ENCODE results near the gene MXD3.

MXD3 gene

GRCh38 chr5:177303121-177303924 lies 8.4 kb downstream of the MXD3 start, which contains the start of the genes PRELID1 and RAB24:
Gene PRELID1, plus strand, starts transcription at chr5:177303799. Its CDS starts 187 bp downstream, at chr5:177303986.
Gene RAB24, minus strand, starts transcription at chr5:177303719. Its CDS starts 431 bp downstream, at chr5:177303288.
- peak; percentile 74 for ATAC-seq

GRCh38 chr5:177302354-177303110 lies 9.2 kb downstream of the MXD3 start:
- ATAC-seq = peak; percentile 39
- TF ChIP-seq ZFP30 (CRISPR knock-in tag; IDR thresholded peaks at IDR 0.05) = no peak

More at GRCh38 chr5:177303121-177303924, 8.4 kb downstream of the MXD3 start, which contains the start of the genes PRELID1 and RAB24:
- TF ChIP-seq BACH2 (CRISPR knock-in tag; IDR thresholded peaks at IDR 0.05; ENCODE audit: borderline replicate concordance) = no peak
- TF ChIP-seq ZNF70 (CRISPR knock-in tag; IDR thresholded peaks at IDR 0.05) = no peak
- TF ChIP-seq CSDC2 (CRISPR knock-in tag; IDR thresholded peaks at IDR 0.05) = no peak
- TF ChIP-seq ZC3H10 (CRISPR knock-in tag; IDR thresholded peaks at IDR 0.05) = no peak
- TF ChIP-seq TOX (CRISPR knock-in tag; IDR thresholded peaks at IDR 0.05; ENCODE audit: borderline replicate concordance) = no peak
- no peak for TF ChIP-seq ZFP30 (CRISPR knock-in tag; IDR thresholded peaks at IDR 0.05)
- no peak for TF ChIP-seq TCF4 (CRISPR knock-in tag; IDR thresholded peaks at IDR 0.05; ENCODE audit: borderline replicate concordance)
- TF ChIP-seq PATZ1 (CRISPR knock-in tag; IDR thresholded peaks at IDR 0.05; ENCODE audit: borderline replicate concordance) = no peak
- no peak for TF ChIP-seq CREB5 (CRISPR knock-in tag; IDR thresholded peaks at IDR 0.05; ENCODE audit: low read depth)
- no peak for TF ChIP-seq ESRRG (CRISPR knock-in tag; IDR thresholded peaks at IDR 0.05)
- TF ChIP-seq PPARA (CRISPR knock-in tag; IDR thresholded peaks at IDR 0.05; ENCODE audit: borderline replicate concordance) = no peak
- TF ChIP-seq ZNF565 (CRISPR knock-in tag; conservative IDR thresholded peaks at IDR 0.05; ENCODE audit: low read depth) = no peak
- TF ChIP-seq ZFP3 (CRISPR knock-in tag; IDR thresholded peaks at IDR 0.05) = no peak
- TF ChIP-seq RARB (CRISPR knock-in tag; IDR thresholded peaks at IDR 0.05) = no peak
- TF ChIP-seq SNAI2 (CRISPR knock-in tag; IDR thresholded peaks at IDR 0.05) = no peak
- no peak for TF ChIP-seq TSHZ2 (CRISPR knock-in tag; IDR thresholded peaks at IDR 0.05)
- no peak for TF ChIP-seq ISL1 (CRISPR knock-in tag; IDR thresholded peaks at IDR 0.05)

GRCh38 chr5:177301503-177302165 lies 10.1 kb downstream of the MXD3 start:
- ATAC-seq = no peak
- TF ChIP-seq TOX (CRISPR knock-in tag; IDR thresholded peaks at IDR 0.05; ENCODE audit: borderline replicate concordance) (no peak), ISL1 (CRISPR knock-in tag; IDR thresholded peaks at IDR 0.05) (no peak), ZFP30 (CRISPR knock-in tag; IDR thresholded peaks at IDR 0.05) (no peak), ZNF565 (CRISPR knock-in tag; conservative IDR thresholded peaks at IDR 0.05; ENCODE audit: low read depth) (no peak), OSR1 (CRISPR knock-in tag; IDR thresholded peaks at IDR 0.05) (no peak), PATZ1 (CRISPR knock-in tag; IDR thresholded peaks at IDR 0.05; ENCODE audit: borderline replicate concordance) (no peak), ZNF8 (CRISPR knock-in tag; IDR thresholded peaks at IDR 0.05) (no peak), POU6F1 (CRISPR knock-in tag; IDR thresholded peaks at IDR 0.05; ENCODE audit: borderline replicate concordance, low read depth) (no peak), PPARA (CRISPR knock-in tag; IDR thresholded peaks at IDR 0.05; ENCODE audit: borderline replicate concordance) (no peak), CREB5 (CRISPR knock-in tag; IDR thresholded peaks at IDR 0.05; ENCODE audit: low read depth) (no peak), SNAI2 (CRISPR knock-in tag; IDR thresholded peaks at IDR 0.05) (no peak), CSDC2 (CRISPR knock-in tag; IDR thresholded peaks at IDR 0.05) (no peak), GLIS3 (CRISPR knock-in tag; IDR thresholded peaks at IDR 0.05) (no peak), ZFP3 (CRISPR knock-in tag; IDR thresholded peaks at IDR 0.05) (no peak), RARB (CRISPR knock-in tag; IDR thresholded peaks at IDR 0.05) (no peak)
